NCI-H146 treated with DMSO at 0.1 percent for 48 hours (cell line): ENCODE results near the gene LRRC9.
A peak's percentile ranks its signal among the peaks of the same experiment; 100 is the strongest.
"Not testable (repeated sequence)": the region's sequence is repeated elsewhere in the genome, so short reads cannot be mapped to it uniquely, and the experiment has no call there.

ENCODE experiments used
- DNase-seq: peaks from one replicate; lab custom pipeline; 2025; ENCODE audit not compliant: unreplicated experiment; lab: John Stamatoyannopoulos, UW

Gene LRRC9

DNA sequence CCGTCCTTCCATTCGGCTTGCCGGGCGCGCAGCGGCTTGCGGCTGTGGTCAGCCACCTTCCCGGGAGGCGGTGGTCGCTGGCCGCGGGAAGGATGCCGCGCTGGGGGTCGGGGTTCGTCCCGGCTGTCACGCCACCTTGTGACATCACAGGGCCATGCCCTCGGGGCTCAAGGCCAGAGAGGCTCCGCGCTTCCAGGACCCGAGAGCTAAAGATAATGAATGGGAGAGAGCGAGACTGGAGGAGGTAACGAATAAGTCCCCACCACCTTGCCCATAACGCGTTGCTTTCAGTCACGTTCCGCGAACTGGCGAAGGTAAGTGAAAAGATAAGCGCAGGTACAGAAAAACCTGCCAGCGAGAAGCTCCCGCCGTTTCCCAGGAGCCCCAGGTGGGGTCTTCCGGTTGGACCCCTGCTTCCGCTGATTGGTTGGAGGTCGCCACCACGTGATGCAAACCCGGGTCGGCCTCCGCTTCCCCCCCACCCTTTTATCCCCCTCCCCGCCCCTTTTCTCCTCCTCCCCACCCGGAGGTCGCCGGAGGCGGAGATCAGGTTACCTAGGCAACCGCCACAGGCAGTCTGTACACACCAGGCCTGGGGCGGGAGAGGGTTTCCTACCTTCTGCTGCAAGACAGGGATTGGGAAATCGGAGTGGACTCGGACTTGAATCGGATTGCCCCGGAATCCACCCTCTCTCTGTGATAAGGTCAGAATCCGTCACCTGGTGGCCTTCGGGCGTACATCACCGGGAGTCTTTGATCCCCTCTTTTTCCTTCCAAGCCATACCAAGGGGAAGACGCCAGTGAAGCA lies at the start of gene LRRC9:
TSS of gene LRRC9 (plus strand) at position 575 of the 808 bp plus-strand sequence.
- peak; percentile 67 for DNase-seq

DNA sequence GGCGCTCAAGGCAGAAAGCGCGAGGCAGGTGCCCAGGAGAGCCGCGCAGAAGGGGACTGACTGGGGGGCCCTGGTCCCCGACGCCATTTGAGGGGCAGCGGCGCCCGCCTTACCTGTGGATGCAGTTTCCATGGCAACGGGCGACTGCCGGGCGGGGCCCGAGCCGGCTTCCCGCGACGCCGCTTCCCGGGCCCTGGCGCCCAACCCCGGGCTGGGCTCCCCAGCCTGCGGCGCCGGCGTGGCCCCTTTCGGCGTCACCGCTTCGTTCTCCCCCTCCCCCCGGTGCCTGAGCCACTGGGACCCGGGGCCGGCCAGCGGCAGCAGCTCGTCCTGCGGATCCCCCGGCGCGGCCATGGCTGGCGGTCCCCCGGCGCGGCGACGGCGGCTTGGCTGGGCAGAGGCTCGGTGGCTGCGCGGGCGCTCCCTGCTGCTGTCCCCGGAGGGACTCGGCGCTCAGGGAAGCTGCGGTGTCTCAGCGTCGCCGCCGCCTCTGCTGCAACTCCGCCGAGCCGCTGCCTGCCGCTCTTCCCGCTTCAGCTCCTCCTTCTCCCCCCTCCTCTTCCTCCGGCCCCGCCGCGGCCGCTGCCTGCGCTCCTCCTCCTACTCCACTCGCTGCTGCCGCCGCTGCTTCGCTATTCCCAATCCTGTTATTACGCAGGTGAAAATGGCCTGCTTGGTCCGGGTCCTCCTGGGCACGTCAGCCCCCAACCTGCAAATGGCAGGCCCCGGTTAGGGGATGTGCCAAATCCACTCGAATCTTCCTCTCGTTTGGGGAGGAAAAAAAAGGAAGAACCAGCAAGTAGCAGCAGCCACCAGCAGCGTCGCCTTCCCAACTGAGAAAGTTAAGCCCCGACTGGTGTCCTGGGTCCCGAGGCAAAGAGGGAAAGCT lies 49.4 kb upstream of the LRRC9 start, which contains the start of gene RTN1:
TSS of gene RTN1 (minus strand) at position 500 of the 889 bp plus-strand sequence. CDS start at position 354, 146 bp downstream.
- peak; percentile 41 for DNase-seq

DNA sequence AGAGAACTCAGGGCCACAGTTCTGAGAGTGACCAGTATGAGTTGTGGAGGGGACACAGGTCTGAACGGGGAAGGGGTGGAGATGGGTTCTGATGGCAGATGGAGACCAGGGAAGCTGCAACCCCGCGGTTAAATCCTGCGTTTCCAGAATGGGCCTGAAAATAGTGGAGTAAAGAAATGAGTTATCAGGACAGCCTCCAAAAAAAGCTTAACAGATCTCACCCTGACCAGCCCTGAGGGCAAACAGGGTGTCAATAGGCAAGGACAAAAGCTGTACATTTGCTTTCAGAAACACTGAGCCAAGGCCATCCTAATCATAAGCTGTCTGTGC lies 48.8 kb upstream of the LRRC9 start:
- DNase-seq: no peak

DNA sequence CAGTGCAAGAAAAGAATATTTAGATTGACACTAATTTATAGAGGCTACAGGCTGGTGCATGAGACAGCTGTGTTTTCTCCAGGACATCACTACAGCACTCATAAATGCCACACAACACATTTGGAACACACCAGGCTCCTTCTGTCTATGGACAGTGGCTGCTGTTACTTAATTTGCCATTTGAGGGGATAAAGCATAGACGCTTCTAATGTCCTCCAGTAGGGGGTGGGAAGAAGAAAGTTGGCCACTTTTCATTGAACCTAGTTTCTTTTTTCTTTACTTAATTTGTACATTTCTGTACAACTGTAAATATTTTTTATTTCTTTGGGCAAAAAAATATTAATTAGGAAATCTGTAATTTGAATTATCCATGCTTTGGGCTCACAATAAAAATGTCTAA lies 37.0 kb upstream of the LRRC9 start:
- DNase-seq: no peak

DNA sequence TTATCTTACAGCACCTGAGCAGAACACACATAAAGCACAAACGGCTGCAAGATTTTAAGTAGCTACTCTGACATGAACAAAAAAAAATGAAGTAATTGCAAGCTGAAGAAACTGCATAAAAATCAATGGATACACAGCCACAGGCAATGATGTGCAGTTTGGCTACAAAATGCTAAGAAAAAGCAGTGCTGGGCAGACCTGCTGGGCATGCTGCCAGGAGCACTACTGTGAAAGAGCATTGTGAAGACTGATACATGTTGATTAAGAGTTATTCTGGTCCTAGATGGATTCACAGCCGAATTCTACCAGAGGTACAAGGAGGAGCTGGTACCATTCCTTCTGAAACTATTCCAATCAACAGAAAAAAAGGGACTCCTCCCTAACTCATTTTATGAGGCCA lies 29.3 kb upstream of the LRRC9 start:
- no peak for DNase-seq

DNA sequence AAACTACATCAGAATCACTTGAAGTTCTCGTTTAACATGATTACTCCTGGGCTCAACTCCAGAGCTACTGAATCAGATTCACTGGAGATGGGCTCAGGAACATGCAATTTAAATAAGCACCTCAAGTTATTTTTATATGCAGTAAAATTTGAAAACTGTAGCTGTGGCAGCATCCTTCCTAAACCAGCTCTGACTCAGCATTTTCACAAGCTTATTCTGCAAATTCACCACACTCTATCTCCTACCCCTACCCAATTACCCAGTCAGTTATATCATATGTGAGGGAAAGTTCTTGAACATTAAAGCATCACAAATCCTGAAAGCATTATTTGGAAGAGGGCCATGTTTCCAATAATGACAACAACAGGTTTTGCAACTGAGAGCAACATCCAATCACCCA lies 24.2 kb upstream of the LRRC9 start:
- no peak for DNase-seq

DNA sequence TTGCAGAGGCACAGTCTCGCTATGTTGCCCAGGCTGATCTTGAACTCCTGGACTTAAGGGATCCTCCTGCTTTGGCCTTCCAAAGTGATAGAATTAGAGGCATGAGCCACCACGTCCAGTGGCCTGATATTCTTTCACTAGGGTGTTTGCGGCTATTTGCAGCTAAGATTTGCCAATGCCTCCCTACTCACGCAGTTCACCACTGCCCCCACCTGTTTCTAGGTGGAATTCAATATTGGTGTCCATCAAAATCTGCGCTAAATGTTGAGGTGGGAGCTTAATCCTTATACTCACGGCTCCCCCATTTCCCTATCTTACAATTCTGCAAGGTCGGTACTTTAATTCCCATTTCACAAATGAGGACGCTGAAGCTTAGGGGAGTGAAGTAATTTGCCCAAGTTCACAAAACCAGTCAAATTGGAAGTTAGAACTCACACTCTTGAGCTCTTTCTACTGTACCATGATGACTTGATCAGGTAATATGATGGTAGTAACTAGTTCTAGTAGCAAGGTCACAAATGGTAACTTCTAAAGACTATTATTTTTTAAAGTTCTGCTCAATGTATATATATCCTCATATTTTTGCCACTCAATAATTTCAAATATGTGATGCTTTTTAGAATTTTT lies 22.1 kb upstream of the LRRC9 start:
- no peak for DNase-seq

DNA sequence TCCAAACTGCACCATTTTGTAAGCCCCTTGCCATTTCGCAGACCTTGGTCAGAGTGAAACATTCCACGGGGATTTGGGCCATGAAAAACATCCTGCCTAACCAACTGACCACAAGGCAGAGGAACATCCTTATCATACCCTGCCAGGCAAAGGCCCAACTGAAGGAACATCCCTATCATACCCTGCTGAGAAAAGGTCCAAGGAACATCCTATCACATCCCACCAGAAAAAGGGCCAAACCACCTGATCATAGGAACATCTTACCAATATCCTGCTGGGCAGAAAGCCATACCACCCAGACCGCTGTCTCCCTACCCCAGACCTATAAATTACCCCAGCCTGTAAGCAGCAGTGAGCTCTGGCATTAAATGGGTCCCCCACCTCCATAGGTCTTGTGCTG lies 19.4 kb upstream of the LRRC9 start:
- DNase-seq: no peak

DNA sequence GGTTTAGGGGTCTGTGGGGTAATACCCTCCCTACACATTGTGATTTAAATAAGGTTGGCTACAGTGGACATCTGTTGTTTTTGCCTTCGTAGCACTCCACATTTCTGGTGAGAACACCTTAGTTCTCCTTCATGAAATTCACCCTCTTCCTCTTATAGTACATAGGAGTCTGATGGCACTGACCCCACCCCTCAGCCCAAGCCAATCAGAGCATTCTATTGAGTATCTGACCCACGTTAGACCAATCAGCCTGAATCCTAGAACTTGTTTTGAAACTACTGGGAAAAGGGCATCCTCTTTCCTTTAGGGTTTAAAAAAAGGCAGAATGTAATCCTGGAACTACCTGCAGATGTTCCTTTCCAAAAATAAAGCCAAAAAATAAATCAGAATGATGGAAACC lies 15.8 kb upstream of the LRRC9 start:
- DNase-seq: no peak

DNA sequence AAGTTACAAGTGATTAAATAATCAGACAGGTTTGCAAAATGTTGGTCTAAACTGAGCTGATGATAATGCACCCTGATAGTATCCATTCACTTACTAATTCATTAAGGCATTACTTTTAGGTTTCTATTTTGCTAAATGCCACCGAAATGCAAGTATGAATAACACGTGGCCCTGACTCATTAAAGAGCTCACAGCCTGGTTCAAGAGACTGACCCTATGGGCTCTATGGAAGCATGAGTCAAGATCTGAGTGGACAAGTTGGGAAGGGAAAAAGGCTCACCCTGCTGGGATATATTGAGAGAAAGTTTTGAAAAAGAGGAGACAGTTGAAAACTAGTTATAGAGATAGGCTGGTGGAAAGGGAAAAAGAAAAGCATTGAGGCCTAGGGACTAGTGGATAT lies 14.8 kb upstream of the LRRC9 start:
- DNase-seq: no peak

DNA sequence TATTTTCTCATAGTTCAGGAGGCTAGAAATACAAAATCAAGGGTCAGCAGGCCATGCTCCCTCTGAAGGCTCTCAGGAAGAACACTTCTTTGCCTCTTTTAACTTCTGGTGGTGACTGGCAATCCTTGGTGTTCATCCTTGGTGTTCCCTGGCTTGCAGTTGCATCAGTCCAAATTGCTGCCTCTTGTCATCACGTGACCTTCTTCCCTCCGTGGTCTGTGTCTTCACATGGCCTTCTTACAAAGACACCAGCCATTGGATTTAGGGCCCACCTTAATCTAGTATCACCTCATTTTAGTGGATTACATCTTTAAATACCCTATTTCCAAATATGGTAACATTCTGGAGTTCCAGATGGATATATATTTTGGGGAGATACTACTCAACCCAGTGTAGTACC lies 7.5 kb upstream of the LRRC9 start:
- no peak for DNase-seq

DNA sequence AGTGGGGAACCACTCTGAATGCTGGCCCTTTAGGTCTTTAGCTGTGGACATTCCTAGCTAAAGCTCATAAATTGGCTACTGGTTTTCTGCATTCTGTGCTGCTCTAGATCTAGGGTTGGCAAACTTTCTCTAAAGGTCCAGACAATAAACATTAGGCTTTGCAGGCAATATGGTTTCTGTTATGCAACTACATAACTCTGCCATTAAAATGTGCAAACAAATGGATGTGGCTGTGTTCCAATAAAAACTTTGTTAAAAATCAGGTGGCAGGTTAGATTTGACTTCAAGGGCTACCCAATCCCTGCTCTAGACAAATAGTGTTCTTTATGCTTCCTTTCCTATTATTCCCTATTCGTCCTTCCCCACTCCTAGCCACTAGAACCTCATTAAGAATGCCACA lies 6.8 kb upstream of the LRRC9 start:
- DNase-seq: no peak

DNA sequence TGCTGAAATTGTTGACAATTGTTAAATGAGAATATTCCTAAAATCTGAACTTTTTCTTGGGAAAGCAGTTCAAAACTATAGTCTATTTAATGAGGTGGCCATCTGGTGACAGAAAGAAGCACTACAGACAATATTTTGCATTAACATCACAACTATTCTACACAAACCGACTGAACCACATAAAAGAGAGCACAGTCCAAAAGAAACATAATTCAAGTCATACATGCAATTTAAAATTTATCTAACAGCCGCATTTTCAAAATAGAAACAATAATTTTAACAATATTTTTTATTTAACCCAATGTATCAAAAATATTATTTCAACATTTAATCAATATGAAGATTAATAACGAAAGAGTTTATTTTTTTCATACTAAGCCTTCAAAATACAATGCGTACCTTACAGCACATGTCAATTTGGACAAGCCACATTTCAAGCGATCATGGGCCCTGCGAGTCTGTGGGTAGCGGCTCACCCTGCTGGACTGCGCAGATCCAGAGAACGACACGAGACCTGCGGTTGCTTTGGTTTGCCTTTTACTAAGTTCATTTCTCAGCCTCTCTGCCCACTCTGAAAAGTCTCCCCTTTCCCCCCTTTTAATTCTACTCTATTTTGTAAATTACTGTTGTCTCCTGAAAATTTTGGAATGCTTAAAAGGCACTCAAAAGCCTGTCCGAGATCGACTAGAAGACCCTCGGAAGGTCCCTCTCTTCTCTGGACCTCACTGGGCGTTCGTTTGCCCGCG lies 947 bp upstream of the LRRC9 start:
- peak; percentile 3 for DNase-seq

DNA sequence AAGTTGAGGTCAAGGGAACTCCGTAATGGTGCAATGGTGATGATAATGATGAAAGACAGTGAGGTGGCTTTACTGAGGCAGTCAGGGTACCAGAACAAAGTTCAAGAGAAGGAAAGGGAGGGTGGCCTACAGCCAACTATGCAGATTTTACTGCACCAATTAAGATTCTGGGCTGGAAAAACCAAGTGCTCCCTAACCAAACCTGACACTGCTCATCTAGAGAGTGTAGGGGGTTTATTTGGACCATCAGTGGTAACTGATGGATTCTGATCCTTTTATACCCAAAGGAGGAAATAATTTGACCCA lies 387 bp downstream of the LRRC9 start:
- no peak for DNase-seq

DNA sequence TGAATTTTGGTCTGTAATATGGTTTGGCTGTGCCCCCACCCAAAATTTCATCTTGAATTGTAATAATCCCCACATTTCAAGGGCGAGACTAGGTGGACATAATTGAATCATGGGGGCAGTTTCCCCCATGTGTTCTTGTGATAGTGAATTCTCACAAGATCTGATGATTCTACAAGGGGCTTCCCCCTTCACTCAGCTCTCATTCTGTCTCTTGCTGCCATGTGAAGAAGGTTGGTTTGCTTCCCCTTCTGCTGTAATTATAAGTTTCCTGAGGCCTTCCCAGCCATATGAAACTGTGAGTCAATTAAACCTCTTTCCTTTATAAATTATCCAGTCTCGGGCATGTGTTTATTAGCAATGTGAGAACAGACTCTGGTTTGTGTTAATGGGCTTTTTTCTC lies 5.9 kb downstream of the LRRC9 start:
- no peak for DNase-seq

DNA sequence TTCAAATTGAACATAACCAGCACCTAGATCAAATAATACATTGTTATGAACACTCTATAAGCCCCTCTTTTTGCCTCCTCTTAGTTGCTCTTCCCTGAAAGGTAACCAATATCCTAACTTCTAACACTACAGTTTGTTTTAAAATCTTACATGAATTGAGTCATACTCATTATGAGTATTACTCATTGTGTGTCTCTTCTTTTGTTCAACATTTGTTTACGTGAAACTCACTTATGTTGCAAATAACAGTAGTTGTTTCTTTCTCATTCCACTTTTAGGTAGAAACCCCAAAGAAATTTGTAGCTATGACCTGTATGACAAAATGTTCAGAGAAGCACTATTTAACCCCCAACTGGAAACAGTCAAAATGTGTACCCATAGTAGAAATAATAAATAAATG lies 6.6 kb downstream of the LRRC9 start:
- DNase-seq: no peak

DNA sequence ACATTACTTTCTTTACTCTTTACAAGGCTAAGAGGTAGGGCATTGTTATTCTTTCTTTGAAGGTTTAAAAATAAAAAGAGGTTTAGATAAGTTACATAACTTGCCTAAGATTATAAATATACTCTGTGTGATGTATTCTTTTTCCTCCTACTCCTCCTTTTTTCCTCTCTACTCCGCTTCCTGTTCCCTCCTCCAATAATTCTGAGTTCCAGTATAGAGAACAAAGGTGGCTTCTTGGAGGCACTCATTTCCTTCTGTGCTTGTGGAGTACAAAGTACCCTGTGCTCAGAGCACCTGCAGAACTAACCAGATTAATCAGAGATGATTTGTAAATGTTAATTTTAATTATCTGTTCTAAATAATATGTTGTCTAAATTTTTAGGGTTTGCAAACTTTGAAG lies 11.3 kb downstream of the LRRC9 start:
- no peak for DNase-seq

DNA sequence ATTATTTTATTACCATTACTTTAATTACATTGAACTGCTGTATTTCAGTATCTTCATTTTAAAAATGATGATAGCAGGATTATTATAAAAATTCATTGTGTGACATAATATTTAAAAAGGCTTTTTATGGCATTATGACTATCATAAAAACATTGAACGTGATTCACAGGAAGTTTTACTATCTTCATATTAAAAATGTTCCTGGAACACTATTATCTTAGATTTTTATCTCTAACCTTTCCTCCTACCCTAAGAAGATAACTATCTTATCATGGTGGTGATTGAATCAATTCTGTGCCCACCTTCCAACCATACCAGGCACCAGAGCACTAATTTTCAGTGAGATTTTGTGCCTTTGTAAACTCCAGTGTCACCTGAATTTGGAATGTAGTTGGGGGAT lies 16.2 kb downstream of the LRRC9 start:
- DNase-seq: no peak

DNA sequence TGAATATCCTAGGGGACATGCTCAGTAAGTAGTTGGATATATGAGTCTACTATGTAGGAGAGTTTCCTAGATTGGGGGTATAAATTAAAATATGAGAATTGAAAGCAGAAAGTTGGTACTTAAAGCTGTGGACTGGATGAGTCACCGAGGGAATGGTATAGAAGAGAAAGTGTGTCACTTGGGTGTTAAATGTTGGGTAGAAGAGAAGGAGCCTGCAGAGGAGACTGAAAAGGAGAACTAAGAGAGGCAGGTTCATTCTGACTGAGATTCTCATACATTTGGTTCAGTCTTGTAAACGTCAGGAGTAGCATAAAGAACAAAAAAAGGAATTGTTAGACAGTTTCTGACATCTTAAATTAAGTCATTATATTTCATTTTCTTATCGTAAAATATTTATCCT lies 19.9 kb downstream of the LRRC9 start:
- no peak for DNase-seq

DNA sequence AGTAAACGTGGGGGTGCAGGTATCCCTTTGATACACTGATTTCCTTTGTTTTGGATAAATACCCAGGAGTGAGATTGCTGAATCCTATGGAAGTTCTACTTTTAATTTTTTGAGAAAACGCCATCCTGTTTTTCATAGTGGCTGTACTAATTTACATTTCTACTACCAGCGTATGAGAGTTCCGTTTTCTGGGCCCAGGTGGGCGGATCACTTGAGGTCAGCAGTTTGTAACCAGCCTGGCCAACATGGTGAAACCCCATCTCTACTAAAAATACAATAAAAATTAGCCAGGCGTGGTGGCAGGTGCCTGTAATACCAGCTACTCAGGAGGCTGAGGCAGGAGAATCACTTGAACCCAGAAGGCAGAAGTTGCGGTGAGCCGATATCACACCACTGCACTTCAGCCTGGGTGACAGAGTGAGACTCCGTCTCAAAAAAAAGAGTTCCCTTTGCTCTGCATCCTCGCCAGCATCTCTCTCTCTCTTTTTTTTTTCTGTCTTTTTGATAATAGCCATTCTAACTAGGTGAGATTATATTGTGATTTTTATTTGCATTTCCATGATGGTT lies 22.4 kb downstream of the LRRC9 start:
- DNase-seq: not testable (repeated sequence)

DNA sequence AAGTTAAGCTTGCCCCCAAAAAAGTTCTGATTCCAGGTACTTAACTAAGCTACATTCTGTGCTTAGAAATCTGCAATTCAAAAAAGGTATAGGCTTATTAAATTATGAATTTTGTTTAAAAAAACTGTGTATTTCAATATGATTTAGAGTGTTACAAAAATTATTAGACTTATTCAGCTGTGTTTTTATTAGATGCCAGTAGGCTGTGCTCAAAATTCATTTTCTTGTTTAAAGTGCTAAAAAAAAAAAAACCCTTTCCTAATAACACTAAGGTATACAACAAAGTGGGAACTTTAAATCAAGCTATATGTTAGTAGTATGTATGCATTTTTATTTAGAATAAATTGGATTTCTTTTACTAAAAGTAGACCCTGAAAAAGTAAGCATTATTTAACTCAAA lies 25.0 kb downstream of the LRRC9 start:
- no peak for DNase-seq
